GM13977 (cell line): ENCODE measurements around the gene TUBB.

Experiments used
- DNase-seq: peaks from one replicate; pipeline ENCODE4 v3.0.0; 2012; ENCODE audit warnings: low spot score
- CTCF ChIP-seq: IDR thresholded peaks from 2 replicates; pipeline ENCODE4 v1.5.1; 2012; ENCODE audit warnings: mild to moderate bottlenecking, control low read depth; ENCODE audit not compliant: insufficient read depth; ENCODE audit errors: extremely low read depth, missing control alignments
- in situ Hi-C: fragments of 300-500 bp; cut with MboI; formaldehyde crosslinking; loops from one replicate; pipeline ENCODE4 v1.12.0; 2022; ENCODE audit warnings: low sequenced_read_pairs, low pct_unique_long_range_greater_than_20kb, mixed read lengths, inconsistent platforms; ENCODE audit not compliant: unreplicated experiment

The TUBB gene

GRCh38 chr6:30688569-30688968, 31.6 kb upstream of the TUBB start:
- no peak for DNase-seq
- peak; percentile 33 for TF ChIP-seq CTCF
- in situ Hi-C loops = no loop called here

- no peak for DNase-seq
- TF ChIP-seq CTCF = no peak
These were observed 30.9 kb upstream of the TUBB start for GRCh38 chr6:30689022-30689865.

GRCh38 chr6:30689985-30690384, 30.2 kb upstream of the TUBB start:
- TF ChIP-seq CTCF = no peak
- no peak for DNase-seq
- in situ Hi-C loops = no loop called here

More at GRCh38 chr6:30689022-30689865, 30.9 kb upstream of the TUBB start:
- in situ Hi-C loops = no loop called here

- in situ Hi-C loops = no loop called here
- TF ChIP-seq CTCF = no peak
- peak; percentile 87 for DNase-seq
These were observed 29.5 kb upstream of the TUBB start, which contains the start of gene NRM for GRCh38 chr6:30690403-30691207. Gene NRM (minus strand): TSS chr6:30690984. CDS start chr6:30690974, 10 bp downstream.

GRCh38 chr6:30691208-30691847, 28.8 kb upstream of the TUBB start:
- in situ Hi-C loops = no loop called here
- no peak for TF ChIP-seq CTCF
- DNase-seq = no peak

GRCh38 chr6:30696432-30696831, 23.7 kb upstream of the TUBB start:
- in situ Hi-C loops = no loop called here
- TF ChIP-seq CTCF = no peak
- no peak for DNase-seq
